ENCODE results near the gene IRX1.

The IRX1 gene

DNA sequence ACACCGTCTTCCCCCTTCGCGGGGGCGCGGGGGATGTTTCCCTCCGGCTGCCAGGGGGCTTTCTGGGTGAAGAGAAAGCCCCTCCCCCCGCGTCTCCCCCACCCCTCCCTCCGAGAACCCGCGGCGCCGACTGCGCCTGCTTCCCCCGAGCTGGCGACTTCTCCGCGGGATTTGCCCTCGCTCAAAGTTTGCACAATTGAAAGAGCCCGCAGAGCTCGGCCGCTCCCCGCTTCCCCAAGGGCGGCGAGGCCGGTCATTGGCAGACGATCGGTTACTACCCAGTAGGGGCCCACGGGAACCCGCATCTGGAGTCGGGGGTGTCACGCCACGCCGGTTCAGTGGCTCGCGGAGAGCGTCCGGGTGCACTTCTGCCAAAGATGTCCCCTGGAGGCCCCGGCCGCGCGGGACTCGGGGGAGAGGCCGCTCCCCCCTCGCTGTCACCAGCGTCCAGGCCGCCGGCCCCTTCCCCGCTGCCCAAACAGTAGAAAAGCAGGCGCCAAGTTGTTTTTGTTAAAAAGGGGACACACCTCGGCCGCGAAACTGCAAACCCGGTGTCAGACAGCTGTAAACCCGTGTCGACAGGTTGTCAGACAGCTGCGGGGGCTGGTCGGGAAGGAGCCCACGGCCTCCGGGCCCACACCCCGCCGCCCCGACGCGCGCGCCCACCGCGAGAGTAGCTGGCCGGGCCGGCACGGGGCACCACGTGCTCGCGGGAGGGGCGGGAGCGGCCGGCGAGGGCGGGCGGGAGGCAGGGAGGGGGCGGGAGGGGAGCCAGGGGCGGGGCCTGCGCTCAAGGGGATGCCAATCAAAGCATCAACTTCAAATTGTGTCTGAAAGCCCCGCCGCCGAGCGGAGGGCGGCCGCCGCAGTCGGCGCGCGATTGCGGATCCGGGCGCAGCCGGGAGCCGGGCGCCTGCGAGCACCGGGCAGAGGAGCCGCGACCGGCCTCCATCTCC, at the start of gene IRX1:
IRX1 (plus strand) TSS at position 827 of the 956 bp plus-strand sequence. CDS start 274 bp downstream, outside the sequence.
- DNase-seq (ENCODE audit: low spot score): no peak
- FAIRE-seq: no peak

GRCh38 chr5:3546028-3546427, 49.6 kb upstream of the IRX1 start:
- DNase-seq (ENCODE audit: low spot score) (no peak), FAIRE-seq (no peak)

DNA sequence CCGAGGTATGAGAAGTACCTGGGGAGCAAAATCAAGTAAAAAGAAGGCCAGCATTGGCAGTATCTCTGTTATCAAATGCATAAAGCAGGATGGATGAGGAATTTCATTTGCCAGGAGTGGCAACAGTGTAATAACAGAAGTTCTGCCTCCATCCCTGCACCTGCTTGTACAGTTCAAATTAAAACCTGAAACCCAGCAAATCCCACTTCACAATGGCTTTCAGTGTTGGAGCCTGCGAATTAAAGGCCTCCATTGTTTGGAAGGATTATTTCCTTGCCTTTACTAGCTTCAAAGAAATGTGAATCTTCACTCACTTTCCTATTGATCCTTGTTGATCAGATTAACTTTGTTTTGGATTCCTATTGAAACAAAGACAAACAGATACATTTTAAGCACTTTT, 31.5 kb upstream of the IRX1 start:
- FAIRE-seq (no peak), DNase-seq (ENCODE audit: low spot score) (no peak)

DNA sequence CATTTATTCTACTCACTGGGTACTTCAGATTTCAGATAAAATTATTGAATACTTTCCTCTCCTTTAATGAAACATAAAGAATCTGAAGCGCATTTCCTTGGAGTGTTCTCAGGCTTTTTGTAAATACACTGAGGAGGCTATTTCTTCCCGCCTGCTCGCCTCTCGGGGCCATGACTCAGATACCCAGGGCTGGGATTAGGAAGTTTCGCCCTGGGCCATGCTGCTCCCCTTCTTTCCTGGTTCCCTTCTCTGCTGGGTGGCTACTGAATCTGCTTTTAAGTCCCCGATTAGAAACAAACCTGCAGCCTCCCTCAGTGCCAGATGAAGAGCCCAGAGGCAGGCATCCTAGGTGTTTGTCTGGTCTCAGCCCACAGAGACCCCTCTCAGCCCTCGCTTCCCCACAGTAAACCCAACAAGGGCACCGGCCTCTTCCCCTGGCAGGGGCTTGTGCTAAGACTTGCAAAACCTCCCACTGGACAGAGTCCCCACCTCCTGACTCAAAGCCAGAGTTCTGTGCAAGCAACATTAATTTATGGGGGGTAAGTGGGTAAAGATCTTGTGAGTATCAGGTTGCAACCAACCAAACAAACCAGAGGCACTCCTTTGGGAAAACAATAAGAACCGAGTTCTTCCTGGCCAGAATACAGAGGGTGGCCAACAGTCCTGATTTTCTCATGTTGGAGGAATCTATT, 30.7 kb upstream of the IRX1 start:
- FAIRE-seq (no peak), DNase-seq (ENCODE audit: low spot score) (no peak)

- no peak for DNase-seq (ENCODE audit: low spot score)
- peak; percentile 79 for FAIRE-seq
These were observed 10.7 kb upstream of the IRX1 start for GRCh38 chr5:3584724-3585531.

DNA sequence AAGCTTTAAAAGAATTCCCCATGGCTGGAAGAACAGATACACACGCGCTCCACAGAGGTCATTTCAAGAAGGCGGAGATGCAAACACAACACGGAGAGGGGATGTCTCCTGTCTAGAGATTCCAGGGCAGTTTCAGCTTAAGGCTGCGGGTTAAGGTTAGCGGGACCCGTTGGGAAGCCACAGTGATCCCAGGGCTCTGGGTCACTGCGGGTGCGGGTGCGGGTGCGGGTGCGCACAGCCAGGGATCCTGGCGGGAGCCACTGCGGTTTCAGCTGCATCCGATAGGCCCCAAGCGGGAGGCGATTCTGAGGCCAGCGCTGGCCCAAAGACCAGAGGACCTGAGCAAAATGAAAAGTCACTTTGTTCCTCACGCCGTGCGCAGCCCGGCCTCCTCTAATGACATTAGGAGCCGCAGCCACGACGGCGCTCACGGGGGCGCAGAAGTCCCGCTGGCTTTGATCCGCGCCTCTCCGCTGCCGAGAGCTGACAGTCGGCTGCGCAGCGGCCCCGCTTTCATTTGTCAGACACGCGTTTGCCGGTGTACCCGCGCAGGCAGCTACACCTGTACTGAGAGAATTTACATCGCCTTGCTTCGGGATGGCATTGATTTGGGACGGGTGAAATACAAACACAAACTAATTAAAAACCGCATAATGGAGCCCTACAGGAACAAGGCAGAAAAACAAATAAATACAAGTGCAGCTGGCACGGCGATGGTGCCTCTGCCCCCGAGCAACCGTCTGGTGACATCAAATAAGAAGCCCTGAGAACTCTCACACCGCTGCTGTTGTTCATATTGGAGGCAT, 5.3 kb upstream of the IRX1 start:
- DNase-seq (ENCODE audit: low spot score) (no peak), FAIRE-seq (no peak)

DNA sequence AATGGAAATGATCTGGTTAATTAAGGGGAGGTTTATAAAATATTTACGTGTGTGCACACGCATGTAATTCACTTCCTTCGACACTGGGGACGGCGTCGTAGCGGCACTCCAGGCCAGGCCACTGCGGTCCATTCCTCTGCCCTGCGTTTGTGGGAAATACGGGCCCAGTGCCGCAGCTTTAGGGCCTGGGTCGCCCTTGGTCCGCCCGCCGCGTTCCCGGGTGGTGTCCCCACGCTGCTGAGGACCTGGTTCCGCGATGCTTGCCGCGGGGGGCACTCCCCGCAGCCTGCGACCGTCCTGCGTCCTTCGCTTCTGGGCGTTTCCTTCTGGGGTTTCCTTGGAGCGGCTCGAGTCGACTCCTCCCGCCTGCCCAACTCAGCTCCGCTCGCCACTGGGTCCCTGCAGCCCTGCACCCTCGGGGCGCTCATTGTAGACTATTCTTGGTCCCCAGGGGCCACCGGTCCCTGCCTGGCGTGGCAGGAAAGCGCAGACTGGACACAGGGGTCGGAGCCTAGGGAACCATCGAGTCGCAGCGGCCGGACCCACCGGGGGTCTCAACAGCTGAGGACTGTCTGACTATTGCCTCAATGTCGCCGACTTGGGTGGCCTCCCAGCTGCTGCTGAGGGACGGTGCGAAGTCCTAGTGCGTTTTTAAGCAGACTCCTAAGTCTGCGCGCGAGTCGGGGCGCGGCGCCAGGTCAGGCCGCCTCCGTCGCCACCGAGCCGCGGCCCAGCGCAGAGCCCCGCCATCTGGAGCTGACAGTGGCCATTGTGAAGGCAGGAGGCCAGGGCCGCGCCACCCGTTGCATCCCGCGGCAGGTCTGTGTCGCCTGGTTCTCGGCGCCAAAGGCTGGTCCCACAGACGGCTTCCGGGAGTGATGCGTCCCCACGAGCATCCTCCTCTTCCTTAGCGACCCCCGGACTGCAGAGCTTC, 4.4 kb upstream of the IRX1 start:
- DNase-seq (ENCODE audit: low spot score) (no peak), FAIRE-seq (no peak)

DNA sequence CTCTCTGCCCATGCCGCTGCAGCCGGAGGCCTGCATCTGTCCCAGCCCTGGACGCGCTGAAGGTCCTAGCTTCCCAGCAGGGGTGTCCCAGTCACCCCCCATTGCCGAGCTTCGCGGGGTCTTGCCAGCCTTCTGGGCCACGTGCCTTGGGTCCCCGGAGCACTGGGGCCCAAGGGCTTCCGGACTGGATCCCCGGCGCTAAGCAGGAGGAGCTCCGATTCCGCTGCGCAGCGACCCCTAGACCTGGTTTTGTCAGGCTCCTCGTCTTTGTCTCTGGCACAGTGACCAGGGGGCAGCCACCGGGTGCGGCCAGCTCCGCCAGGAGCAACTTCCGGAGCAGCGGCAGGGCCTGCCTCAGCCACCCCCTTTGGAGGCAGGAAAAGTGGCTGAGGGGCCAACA, 3.3 kb upstream of the IRX1 start:
- no peak for FAIRE-seq
- no peak for DNase-seq (ENCODE audit: low spot score)

- no peak for DNase-seq (ENCODE audit: low spot score)
These were observed 1.7 kb upstream of the IRX1 start for GRCh38 chr5:3593771-3594509.

GRCh38 chr5:3594510-3595005, 1.1 kb upstream of the IRX1 start:
- FAIRE-seq (no peak), DNase-seq (ENCODE audit: low spot score) (no peak)

More at GRCh38 chr5:3593771-3594509, 1.7 kb upstream of the IRX1 start:
- FAIRE-seq: peak; percentile 5

- DNase-seq (ENCODE audit: low spot score) (no peak), FAIRE-seq (no peak)
These were observed 711 bp downstream of the IRX1 start for GRCh38 chr5:3596261-3596825.

GRCh38 chr5:3596857-3597166, 1.2 kb downstream of the IRX1 start:
- FAIRE-seq: no peak
- DNase-seq (ENCODE audit: low spot score): no peak

- FAIRE-seq: no peak
- DNase-seq (ENCODE audit: low spot score): no peak
These were observed 1.8 kb downstream of the IRX1 start for GRCh38 chr5:3597167-3598007.

- FAIRE-seq: no peak
These were observed 2.6 kb downstream of the IRX1 start for GRCh38 chr5:3598207-3598606.

DNA sequence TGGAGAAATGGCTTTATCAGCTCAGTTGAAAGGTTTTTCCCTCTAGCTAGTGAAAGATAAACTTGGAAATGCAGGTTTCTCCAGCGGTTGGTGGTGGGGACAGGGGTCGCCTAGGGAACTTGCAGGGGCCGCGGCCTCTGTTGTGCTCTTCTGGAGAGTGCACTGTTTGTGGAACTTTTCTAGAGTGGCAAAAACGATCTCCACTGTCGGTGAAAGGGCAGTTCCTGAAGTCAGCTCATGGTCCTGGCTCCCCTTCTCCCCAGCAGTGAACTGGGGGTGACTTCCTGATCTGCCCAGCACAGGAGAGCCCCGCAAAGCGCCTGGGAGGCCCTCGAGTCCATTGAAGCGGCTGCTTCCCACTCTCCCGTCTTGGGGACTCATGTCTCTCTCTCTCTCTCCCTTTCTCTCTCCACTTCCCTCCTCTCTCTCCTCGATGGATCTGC, 3.2 kb downstream of the IRX1 start:
- FAIRE-seq (no peak), DNase-seq (ENCODE audit: low spot score) (no peak)

More at GRCh38 chr5:3598207-3598606, 2.6 kb downstream of the IRX1 start:
- DNase-seq (ENCODE audit: low spot score): no peak

DNA sequence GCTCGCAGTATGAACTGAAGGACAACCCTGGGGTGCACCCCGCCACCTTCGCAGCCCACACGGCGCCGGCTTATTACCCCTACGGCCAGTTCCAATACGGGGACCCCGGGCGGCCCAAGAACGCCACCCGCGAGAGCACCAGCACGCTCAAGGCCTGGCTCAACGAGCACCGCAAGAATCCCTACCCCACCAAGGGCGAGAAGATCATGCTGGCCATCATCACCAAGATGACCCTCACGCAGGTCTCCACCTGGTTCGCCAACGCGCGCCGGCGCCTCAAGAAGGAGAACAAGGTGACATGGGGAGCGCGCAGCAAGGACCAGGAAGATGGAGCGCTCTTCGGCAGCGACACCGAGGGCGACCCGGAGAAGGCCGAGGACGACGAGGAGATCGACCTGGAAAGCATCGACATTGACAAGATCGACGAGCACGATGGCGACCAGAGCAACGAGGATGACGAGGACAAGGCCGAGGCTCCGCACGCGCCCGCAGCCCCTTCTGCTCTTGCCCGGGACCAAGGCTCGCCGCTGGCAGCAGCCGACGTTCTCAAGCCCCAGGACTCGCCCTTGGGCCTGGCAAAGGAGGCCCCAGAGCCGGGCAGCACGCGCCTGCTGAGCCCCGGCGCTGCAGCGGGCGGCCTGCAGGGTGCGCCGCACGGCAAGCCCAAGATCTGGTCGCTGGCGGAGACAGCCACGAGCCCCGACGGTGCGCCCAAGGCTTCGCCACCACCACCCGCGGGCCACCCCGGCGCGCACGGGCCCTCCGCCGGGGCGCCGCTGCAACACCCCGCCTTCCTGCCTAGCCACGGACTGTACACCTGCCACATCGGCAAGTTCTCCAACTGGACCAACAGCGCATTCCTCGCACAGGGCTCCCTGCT, 3.8 kb downstream of the IRX1 start:
- DNase-seq (ENCODE audit: low spot score): no peak
- FAIRE-seq: no peak

Data from urothelium cell line (cell line).